ENCODE data around the gene EPHX1.

- TF ChIP-seq YY1 (IDR thresholded peaks at IDR 0.05; ENCODE audit: low read depth) (no peak), TAF1 (IDR thresholded peaks at IDR 0.05; ENCODE audit: low read depth) (no peak), MAX (IDR thresholded peaks at IDR 0.05) (no peak), CEBPB (IDR thresholded peaks at IDR 0.05) (no peak), RAD21 (IDR thresholded peaks at IDR 0.05; ENCODE audit: low read depth) (no peak), EP300 (IDR thresholded peaks at IDR 0.05; ENCODE audit: borderline replicate concordance) (no peak), FOXM1 (IDR thresholded peaks at IDR 0.05; ENCODE audit: borderline replicate concordance, low read depth) (no peak), NFIC (IDR thresholded peaks at IDR 0.05) (no peak), CREB1 (IDR thresholded peaks at IDR 0.05; ENCODE audit: low read depth) (no peak), EGR1 (IDR thresholded peaks at IDR 0.05) (no peak), REST (IDR thresholded peaks at IDR 0.05; ENCODE audit: low read depth) (no peak), ZBTB7A (IDR thresholded peaks at IDR 0.05; ENCODE audit: low read depth) (no peak), TCF12 (IDR thresholded peaks at IDR 0.05; ENCODE audit: low read depth) (no peak)
Measured at GRCh38 chr1:225881081-225881958, 71.4 kb downstream of the EPHX1 start.
